ENCODE measurements around the gene MID1IP1.

Gene MID1IP1

GRCh38 chrX:38803588-38804431 lies 2.6 kb downstream of the MID1IP1 start:
- peak; percentile 35 to 83 for DNase-seq (ENCODE audit: low read depth in 1 of 2, low spot score in 1 of 2)
- no peak for TF ChIP-seq JUND (IDR thresholded peaks at IDR 0.05; ENCODE audit: low read depth)
- in situ Hi-C loops (cut with HindIII; ENCODE audit: low pct_unique_long_range_greater_than_20kb, low sequenced_read_pairs): no loop called here

- DNase-seq (ENCODE audit: low read depth in 1 of 2, low spot score in 1 of 2): no peak
- no peak for TF ChIP-seq JUND (IDR thresholded peaks at IDR 0.05; ENCODE audit: low read depth)
- in situ Hi-C loops (cut with HindIII; ENCODE audit: low pct_unique_long_range_greater_than_20kb, low sequenced_read_pairs): no loop called here
Measured at GRCh38 chrX:38804432-38804681, 3.1 kb downstream of the MID1IP1 start.

- DNase-seq (ENCODE audit: low read depth in 1 of 2, low spot score in 1 of 2): peak in 1 of 2 experiments; percentile 70
- in situ Hi-C loops (cut with HindIII; ENCODE audit: low pct_unique_long_range_greater_than_20kb, low sequenced_read_pairs): no loop called here
- TF ChIP-seq JUND (IDR thresholded peaks at IDR 0.05; ENCODE audit: low read depth): no peak
Measured at GRCh38 chrX:38804682-38805431, 3.6 kb downstream of the MID1IP1 start.

- peak; percentile 30 to 81 for DNase-seq (ENCODE audit: low read depth in 1 of 2, low spot score in 1 of 2)
- TF ChIP-seq JUND (IDR thresholded peaks at IDR 0.05; ENCODE audit: low read depth): no peak
- in situ Hi-C loops (cut with HindIII; ENCODE audit: low pct_unique_long_range_greater_than_20kb, low sequenced_read_pairs): no loop called here
Measured at GRCh38 chrX:38805432-38806389, 4.5 kb downstream of the MID1IP1 start.

GRCh38 chrX:38806875-38807621 lies 5.8 kb downstream of the MID1IP1 start:
- in situ Hi-C loops (cut with HindIII; ENCODE audit: low pct_unique_long_range_greater_than_20kb, low sequenced_read_pairs): no loop called here
- no peak for TF ChIP-seq JUND (IDR thresholded peaks at IDR 0.05; ENCODE audit: low read depth)
- DNase-seq (ENCODE audit: low read depth in 1 of 2, low spot score in 1 of 2): no peak

GRCh38 chrX:38807873-38808272 lies 6.6 kb downstream of the MID1IP1 start:
- in situ Hi-C loops (cut with HindIII; ENCODE audit: low pct_unique_long_range_greater_than_20kb, low sequenced_read_pairs): no loop called here
- DNase-seq (ENCODE audit: low read depth in 1 of 2, low spot score in 1 of 2): no peak
- TF ChIP-seq JUND (IDR thresholded peaks at IDR 0.05; ENCODE audit: low read depth): no peak

GRCh38 chrX:38811515-38812243 lies 10.4 kb downstream of the MID1IP1 start:
- no peak for DNase-seq (ENCODE audit: low read depth in 1 of 2, low spot score in 1 of 2)
- in situ Hi-C loops (cut with HindIII; ENCODE audit: low pct_unique_long_range_greater_than_20kb, low sequenced_read_pairs): no loop called here
- no peak for TF ChIP-seq JUND (IDR thresholded peaks at IDR 0.05; ENCODE audit: low read depth)

GRCh38 chrX:38816155-38816554 lies 14.9 kb downstream of the MID1IP1 start:
- TF ChIP-seq JUND (IDR thresholded peaks at IDR 0.05; ENCODE audit: low read depth): no peak
- DNase-seq (ENCODE audit: low read depth in 1 of 2, low spot score in 1 of 2): peak in 1 of 2 experiments; percentile 16
- in situ Hi-C loops (cut with HindIII; ENCODE audit: low pct_unique_long_range_greater_than_20kb, low sequenced_read_pairs): no loop called here

GRCh38 chrX:38817004-38817703 lies 15.9 kb downstream of the MID1IP1 start:
- peak in 1 of 2 experiments; percentile 58 for DNase-seq (ENCODE audit: low read depth in 1 of 2, low spot score in 1 of 2)
- no peak for TF ChIP-seq JUND (IDR thresholded peaks at IDR 0.05; ENCODE audit: low read depth)
- in situ Hi-C loops (cut with HindIII; ENCODE audit: low pct_unique_long_range_greater_than_20kb, low sequenced_read_pairs): no loop called here

- TF ChIP-seq JUND (IDR thresholded peaks at IDR 0.05; ENCODE audit: low read depth): no peak
- no peak for DNase-seq (ENCODE audit: low read depth in 1 of 2, low spot score in 1 of 2)
- in situ Hi-C loops (cut with HindIII; ENCODE audit: low pct_unique_long_range_greater_than_20kb, low sequenced_read_pairs): no loop called here
Measured at GRCh38 chrX:38819163-38819562, 17.9 kb downstream of the MID1IP1 start.

- in situ Hi-C loops (cut with HindIII; ENCODE audit: low pct_unique_long_range_greater_than_20kb, low sequenced_read_pairs): no loop called here
- TF ChIP-seq JUND (IDR thresholded peaks at IDR 0.05; ENCODE audit: low read depth): no peak
- DNase-seq (ENCODE audit: low read depth in 1 of 2, low spot score in 1 of 2): no peak
Measured at GRCh38 chrX:38819709-38820108, 18.4 kb downstream of the MID1IP1 start.
